AG09309 (cell line): ENCODE measurements around the gene KLHL17.

ENCODE experiments used
- DNase-seq: peaks from one replicate; pipeline ENCODE4 v3.0.0-alpha.2; 2010; ENCODE audit warnings: low read depth
- H3K4me3 ChIP-seq: 2 replicates; pipeline ENCODE4 v1.5.1; 2011; ENCODE audit warnings: mild to moderate bottlenecking, low read depth, low read length, moderate library complexity; ENCODE audit not compliant: control insufficient read depth
- CTCF ChIP-seq: IDR thresholded peaks from 2 replicates; pipeline ENCODE4 v1.5.1; 2011; ENCODE audit warnings: mild to moderate bottlenecking, low read depth, low read length, inconsistent platforms; ENCODE audit not compliant: insufficient read depth, control insufficient read depth; ENCODE audit errors: missing control alignments

KLHL17 gene

GRCh38 chr1:970242-970972 lies 10.0 kb downstream of the KLHL17 start:
- TF ChIP-seq CTCF = no peak
- H3K4me3 ChIP-seq = no peak overlapping the region
- DNase-seq = no peak

DNA sequence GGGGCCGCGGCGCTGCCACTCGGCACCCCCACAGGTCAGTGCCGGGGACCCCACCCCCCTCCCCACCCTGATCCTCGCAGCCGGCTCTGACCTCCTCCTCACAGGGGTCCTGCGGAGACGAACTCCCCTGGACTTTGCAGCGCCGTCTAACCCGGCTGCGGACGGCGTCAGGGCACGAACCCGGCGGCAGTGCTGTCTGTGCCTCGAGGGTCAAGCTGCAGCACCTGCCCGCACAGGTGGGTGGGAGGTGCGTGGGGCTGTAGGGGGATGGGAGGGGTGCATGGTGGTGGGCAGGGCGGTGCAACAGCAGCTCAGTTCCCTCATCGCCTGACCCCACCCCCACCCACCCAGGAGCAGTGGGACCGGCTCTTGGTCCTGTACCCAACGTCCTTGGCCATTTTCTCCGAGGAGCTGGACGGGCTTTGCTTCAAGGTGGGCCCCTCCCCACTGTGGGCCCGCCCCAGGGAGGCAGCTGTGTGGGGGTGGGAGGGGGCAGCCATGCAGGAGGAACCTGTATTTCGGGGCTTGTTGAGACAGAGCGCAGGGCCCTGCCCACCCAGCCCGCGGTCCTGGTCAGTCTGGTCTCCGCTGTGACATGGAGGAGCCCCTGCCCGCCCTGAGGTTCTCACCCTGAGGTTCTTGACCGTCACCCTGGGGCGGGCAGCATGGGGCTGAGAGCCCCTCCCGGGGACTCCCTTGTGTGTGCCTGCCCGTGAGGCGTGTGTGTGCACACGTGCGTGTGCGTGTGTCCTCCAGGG lies 10.8 kb downstream of the KLHL17 start:
- no peak overlapping the region for H3K4me3 ChIP-seq
- no peak for TF ChIP-seq CTCF
- DNase-seq = no peak

DNA sequence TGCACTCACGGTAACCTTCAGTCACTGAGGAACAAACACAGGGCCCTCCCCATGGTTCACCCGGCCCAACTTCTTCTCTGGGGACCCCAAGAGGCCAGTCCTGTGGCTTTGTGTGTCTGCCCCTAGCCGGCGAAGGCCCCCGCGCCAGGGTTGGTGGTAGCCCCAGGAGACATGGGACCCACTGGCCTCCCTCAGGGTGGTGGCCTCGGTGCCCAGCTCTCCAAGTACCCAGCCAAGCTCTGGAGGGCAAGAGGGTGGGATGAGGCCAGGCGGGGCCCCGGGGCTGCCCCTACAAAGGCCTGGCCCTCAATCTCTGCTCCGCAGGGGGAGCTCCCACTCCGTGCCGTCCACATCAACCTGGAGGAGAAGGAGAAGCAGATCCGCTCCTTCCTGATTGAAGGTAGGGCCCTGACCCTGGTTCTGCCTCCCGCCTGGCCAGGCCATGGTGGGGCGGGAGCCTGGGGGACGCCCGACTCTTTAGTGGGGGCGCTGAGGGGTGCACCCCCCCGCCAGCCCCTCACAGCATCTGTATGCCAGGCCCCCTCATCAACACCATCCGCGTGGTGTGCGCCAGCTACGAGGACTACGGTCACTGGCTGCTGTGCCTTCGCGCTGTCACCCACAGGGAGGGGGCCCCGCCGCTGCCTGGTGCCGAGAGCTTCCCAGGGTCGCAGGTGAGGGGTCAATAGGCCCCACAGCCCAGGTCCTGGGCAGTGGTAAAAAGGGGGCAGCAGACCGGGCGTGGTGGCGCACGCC lies 11.5 kb downstream of the KLHL17 start:
- no peak overlapping the region for H3K4me3 ChIP-seq
- TF ChIP-seq CTCF = no peak
- DNase-seq = no peak

- no peak for TF ChIP-seq CTCF
- no peak for DNase-seq
- H3K4me3 ChIP-seq = no peak overlapping the region
Measured at GRCh38 chr1:972726-973458, 12.5 kb downstream of the KLHL17 start.

DNA sequence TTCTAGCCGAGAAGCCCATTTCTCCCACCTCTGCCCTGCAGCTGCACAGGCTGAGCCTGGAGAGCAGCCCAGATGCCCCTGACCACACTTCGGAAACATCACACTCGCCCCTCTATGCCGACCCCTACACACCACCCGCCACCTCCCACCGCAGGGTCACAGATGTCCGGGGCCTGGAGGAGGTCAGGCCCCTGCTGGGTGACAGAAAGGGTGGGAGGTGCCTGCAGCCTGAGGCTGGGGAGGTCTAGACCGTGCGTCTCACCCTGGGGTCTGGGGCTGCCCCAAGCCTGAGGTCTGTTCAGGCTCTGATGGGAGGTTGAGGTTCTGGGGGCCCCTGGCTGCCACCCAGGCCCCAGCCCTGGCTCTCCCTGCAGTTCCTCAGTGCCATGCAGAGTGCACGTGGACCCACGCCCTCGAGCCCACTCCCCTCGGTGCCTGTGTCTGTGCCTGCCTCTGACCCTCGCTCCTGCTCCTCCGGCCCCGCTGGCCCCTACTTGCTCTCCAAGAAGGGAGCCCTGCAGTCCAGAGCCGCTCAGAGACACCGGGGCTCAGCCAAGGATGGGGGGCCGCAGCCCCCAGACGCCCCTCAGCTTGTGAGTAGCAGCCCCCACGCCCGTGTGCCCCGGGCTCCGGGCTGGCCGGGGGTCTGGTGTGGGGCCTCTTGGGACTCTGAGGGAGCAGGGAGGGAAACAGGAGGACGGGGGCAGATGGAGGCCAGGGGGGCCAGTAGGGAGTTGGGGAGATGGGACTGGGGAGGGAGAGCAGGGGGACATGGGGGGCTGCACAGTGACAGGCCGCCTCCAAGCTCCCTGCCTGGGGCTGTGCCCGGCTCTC lies 13.3 kb downstream of the KLHL17 start:
- H3K4me3 ChIP-seq = no peak overlapping the region
- no peak for TF ChIP-seq CTCF
- DNase-seq = no peak
